ENCODE results near the gene SPDYE4.

The SPDYE4 gene

DNA sequence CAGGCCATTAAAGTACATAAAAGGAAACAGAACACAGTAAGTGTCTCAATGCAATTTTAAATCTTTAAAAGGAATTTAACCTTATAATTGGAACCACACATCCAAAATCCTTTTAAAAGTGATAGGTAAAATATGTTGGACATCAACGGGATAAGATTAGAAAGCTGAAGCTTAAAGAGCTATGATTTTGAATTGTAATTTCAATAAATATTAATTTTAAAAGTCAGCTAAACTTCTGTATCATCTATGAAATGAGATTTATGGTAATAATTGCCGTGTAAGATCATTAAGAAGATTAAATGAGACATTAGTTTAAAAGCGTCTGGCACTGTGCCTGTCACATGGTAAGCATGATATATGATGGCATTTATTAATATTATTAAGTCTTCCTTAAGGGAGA lies 45.0 kb downstream of the SPDYE4 start:
- Histone ChIP-seq H3K36me3 (ENCODE audit: control insufficient read depth, insufficient read depth, low read length) (no peaks in the 10 kb centered on the region), H3K27ac (ENCODE audit: insufficient read depth, low read depth, low read length, poor library complexity, severe bottlenecking) (no peak overlapping the region), H3K4me3 (ENCODE audit: insufficient read depth, low read depth, low read length) (no peak overlapping the region), H3K9me3 (ENCODE audit: control insufficient read depth, low read length) (no peaks in the 10 kb centered on the region), H3K4me1 (ENCODE audit: control insufficient read depth, insufficient read depth, low read length) (no peaks in the 10 kb centered on the region), H3K27me3 (ENCODE audit: control insufficient read depth, insufficient read depth, low read length, poor library complexity, severe bottlenecking) (no peaks in the 10 kb centered on the region)
- WGBS, 2 experiments, result 92 to 93% methylated on average over 2 of the region's 3 CpGs

DNA sequence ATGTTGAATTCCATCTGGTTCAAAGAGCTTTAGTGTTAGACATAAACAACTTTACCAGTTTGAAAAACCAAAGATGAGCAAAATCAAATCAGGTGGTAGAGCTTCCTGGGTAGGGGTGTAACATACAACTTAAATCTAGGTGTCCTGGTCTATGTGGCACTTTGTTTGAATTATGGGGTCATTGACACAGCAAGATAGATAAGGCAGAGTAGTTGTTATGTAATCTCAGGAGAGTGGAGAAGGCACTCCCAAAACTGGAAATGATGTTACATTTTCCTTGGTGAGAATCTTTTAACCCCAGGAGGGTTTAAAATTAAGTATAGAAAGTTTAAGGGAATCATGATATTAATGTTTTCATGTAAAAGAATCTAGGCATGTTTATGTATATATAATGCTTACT lies 45.6 kb downstream of the SPDYE4 start:
- no peak overlapping the region for H3K27ac ChIP-seq (ENCODE audit: insufficient read depth, low read depth, low read length, poor library complexity, severe bottlenecking)
- no peaks in the 10 kb centered on the region for H3K36me3 ChIP-seq (ENCODE audit: control insufficient read depth, insufficient read depth, low read length)
- no peaks in the 10 kb centered on the region for H3K9me3 ChIP-seq (ENCODE audit: control insufficient read depth, low read length)
- H3K4me1 ChIP-seq (ENCODE audit: control insufficient read depth, insufficient read depth, low read length), result no peaks in the 10 kb centered on the region
- no peak overlapping the region for H3K4me3 ChIP-seq (ENCODE audit: insufficient read depth, low read depth, low read length)
- no peaks in the 10 kb centered on the region for H3K27me3 ChIP-seq (ENCODE audit: control insufficient read depth, insufficient read depth, low read length, poor library complexity, severe bottlenecking)

DNA sequence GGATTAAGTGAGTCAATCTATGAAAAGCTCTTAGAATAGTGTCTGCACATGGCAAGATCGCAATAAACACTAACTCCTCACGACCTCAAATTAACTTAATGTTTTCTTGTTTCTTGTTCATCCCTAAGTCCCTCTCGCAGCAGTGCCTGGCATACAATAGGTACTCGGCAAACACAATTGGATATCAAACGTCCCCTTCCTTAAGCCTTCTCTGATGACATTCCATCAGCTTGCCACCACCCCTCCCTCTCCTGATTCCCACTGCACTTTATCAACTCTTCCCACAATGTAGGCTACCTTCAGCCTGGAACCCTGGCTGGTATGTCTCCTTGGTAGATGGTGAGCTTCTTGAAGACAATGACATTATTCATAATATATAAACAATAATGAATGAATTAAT lies 47.1 kb downstream of the SPDYE4 start:
- H3K27ac ChIP-seq (ENCODE audit: insufficient read depth, low read depth, low read length, poor library complexity, severe bottlenecking), result no peak overlapping the region
- no peaks in the 10 kb centered on the region for H3K9me3 ChIP-seq (ENCODE audit: control insufficient read depth, low read length)
- H3K4me3 ChIP-seq (ENCODE audit: insufficient read depth, low read depth, low read length), result no peak overlapping the region
- H3K27me3 ChIP-seq (ENCODE audit: control insufficient read depth, insufficient read depth, low read length, poor library complexity, severe bottlenecking), result no peaks in the 10 kb centered on the region
- H3K36me3 ChIP-seq (ENCODE audit: control insufficient read depth, insufficient read depth, low read length), result no peaks in the 10 kb centered on the region
- 79 to 85% methylated on average over 5 of the region's 5 CpGs for WGBS, 2 experiments
- H3K4me1 ChIP-seq (ENCODE audit: control insufficient read depth, insufficient read depth, low read length), result no peaks in the 10 kb centered on the region

DNA sequence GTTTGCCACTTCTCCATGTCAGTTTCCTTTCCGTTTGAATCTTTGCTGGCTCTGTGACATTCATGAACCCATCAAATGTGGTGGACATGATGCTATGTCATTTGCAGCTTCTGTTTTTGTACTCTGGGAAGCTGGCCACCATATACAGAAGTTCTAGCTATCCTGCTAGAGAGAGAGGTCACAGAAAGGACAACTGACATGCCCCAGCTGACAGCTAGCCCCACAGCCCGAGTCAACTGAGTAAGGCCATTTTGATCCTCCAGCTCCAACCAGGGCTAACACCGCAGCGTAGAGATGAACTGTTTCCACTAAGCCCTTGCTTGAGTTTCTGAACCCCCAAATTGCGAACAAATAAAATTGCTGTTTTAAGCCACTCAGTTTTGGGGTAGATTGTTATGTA lies 47.5 kb downstream of the SPDYE4 start:
- Histone ChIP-seq H3K27ac (ENCODE audit: insufficient read depth, low read depth, low read length, poor library complexity, severe bottlenecking) (no peak overlapping the region), H3K4me1 (ENCODE audit: control insufficient read depth, insufficient read depth, low read length) (no peaks in the 10 kb centered on the region), H3K36me3 (ENCODE audit: control insufficient read depth, insufficient read depth, low read length) (no peaks in the 10 kb centered on the region), H3K9me3 (ENCODE audit: control insufficient read depth, low read length) (no peaks in the 10 kb centered on the region), H3K27me3 (ENCODE audit: control insufficient read depth, insufficient read depth, low read length, poor library complexity, severe bottlenecking) (no peaks in the 10 kb centered on the region), H3K4me3 (ENCODE audit: insufficient read depth, low read depth, low read length) (no peak overlapping the region)
- WGBS, 2 experiments, result 87% methylated on average over 5 of the region's 5 CpGs

DNA sequence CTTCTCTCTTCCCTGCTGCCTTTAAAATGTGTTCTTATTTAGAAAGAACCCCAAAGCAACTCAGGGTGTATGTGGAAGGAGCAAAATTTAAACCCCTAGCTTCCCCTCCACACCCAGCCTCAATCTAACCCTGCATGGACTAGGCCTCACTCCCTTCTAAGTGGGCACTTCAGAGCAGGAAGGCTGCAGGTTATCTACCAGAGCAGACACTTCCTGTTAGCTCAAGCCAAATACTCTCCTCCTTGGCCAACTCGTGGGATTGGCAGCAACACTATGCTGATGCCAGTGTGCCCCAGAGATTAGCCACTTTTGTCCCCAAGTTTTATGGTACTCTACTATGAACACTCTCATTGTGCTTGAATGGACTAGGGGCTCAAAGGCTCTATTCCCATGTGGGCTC lies 49.3 kb downstream of the SPDYE4 start:
- Histone ChIP-seq H3K4me3 (ENCODE audit: insufficient read depth, low read depth, low read length) (no peak overlapping the region), H3K9me3 (ENCODE audit: control insufficient read depth, low read length) (peaks cover 2% of the 10 kb centered on the region), H3K27ac (ENCODE audit: insufficient read depth, low read depth, low read length, poor library complexity, severe bottlenecking) (no peak overlapping the region), H3K4me1 (ENCODE audit: control insufficient read depth, insufficient read depth, low read length) (no peaks in the 10 kb centered on the region), H3K36me3 (ENCODE audit: control insufficient read depth, insufficient read depth, low read length) (no peaks in the 10 kb centered on the region), H3K27me3 (ENCODE audit: control insufficient read depth, insufficient read depth, low read length, poor library complexity, severe bottlenecking) (no peaks in the 10 kb centered on the region)
- WGBS, 2 experiments, result 93% methylated on average over 1 of the region's 1 CpG

DNA sequence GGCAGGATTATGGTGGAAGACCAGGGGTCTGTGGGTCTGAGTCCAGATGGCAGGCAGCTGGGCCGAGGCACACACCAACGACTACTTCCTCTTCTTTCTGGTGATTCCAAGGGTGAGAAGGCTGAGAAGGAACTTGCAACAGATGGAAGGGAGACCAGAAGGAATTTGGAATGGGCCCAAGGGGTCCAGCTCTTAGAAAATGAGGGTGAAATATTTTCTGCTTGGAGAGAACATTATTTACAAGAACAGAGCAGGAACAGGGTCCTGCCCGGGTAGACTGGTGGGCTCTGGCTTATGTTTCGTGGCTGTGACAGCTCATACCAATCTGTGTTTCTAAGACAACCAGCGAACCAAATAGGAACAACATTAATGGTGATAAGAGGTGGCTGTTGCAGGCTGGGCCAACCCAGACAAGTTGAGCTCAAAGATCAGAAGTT lies 50.3 kb downstream of the SPDYE4 start:
- Histone ChIP-seq H3K4me1 (ENCODE audit: control insufficient read depth, insufficient read depth, low read length) (no peaks in the 10 kb centered on the region), H3K36me3 (ENCODE audit: control insufficient read depth, insufficient read depth, low read length) (no peaks in the 10 kb centered on the region), H3K4me3 (ENCODE audit: insufficient read depth, low read depth, low read length) (no peak overlapping the region), H3K9me3 (ENCODE audit: control insufficient read depth, low read length) (peaks cover 2% of the 10 kb centered on the region), H3K27ac (ENCODE audit: insufficient read depth, low read depth, low read length, poor library complexity, severe bottlenecking) (no peak overlapping the region), H3K27me3 (ENCODE audit: control insufficient read depth, insufficient read depth, low read length, poor library complexity, severe bottlenecking) (no peaks in the 10 kb centered on the region)
- 81 to 85% methylated on average over 5 of the region's 5 CpGs for WGBS, 2 experiments

DNA sequence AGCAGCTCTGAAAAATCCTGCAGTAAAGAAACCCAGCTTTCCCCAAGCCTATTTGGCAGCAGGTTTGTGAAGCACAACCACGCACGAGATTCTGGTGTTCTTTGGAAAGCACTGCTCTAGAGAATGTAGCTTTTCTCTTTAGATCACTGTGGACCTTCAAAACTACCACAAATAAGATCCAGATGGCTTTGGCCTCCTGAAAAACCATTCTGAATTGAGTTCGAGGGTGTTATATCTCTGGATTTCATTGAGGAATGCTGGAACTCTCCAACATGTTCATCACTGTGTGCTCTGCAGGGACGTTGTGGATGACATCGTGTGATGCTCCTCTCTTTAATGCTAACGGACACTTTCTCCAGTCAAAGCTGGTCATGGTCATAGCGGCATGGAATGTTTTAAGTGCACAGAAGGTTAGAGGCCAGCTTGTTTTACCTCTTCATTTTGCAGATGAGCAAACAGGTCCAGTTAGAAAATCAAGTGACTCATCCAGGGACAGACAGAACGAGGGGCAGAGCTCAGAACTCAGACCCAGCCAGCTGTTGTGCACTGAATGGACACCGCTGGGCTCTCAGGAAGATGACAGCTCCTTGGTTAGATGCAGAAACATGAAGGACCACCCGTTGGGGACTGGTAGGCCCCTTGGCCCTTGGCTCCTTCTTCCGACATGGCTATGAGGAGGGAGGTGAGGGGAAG lies 50.9 kb downstream of the SPDYE4 start:
- WGBS, 2 experiments, result 87 to 89% methylated on average over 11 of the region's 11 CpGs
- no peaks in the 10 kb centered on the region for H3K4me1 ChIP-seq (ENCODE audit: control insufficient read depth, insufficient read depth, low read length)
- no peak overlapping the region for H3K4me3 ChIP-seq (ENCODE audit: insufficient read depth, low read depth, low read length)
- H3K9me3 ChIP-seq (ENCODE audit: control insufficient read depth, low read length), result peaks cover 2% of the 10 kb centered on the region
- H3K36me3 ChIP-seq (ENCODE audit: control insufficient read depth, insufficient read depth, low read length), result no peaks in the 10 kb centered on the region
- no peak overlapping the region for H3K27ac ChIP-seq (ENCODE audit: insufficient read depth, low read depth, low read length, poor library complexity, severe bottlenecking)
- no peaks in the 10 kb centered on the region for H3K27me3 ChIP-seq (ENCODE audit: control insufficient read depth, insufficient read depth, low read length, poor library complexity, severe bottlenecking)

DNA sequence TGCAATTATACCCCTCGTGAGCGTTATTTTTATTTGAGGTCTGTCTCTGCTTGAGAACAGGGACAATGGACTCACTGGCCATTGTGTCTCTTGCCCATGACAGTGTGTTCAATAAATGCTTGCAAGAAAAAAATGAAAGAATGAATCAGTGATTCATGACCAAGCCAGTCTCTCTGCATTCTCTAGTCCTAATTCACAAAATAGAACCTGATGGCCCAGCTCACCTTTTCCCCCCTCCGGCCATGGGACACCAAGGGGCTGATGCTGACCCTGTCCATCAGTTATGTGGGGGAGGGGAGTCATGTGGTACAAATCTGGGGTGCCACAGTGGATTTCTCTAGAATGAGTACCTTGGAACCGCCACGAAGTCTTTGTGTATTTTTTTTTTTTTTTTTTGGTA lies 51.9 kb downstream of the SPDYE4 start:
- H3K4me1 ChIP-seq (ENCODE audit: control insufficient read depth, insufficient read depth, low read length), result no peaks in the 10 kb centered on the region
- no peak overlapping the region for H3K4me3 ChIP-seq (ENCODE audit: insufficient read depth, low read depth, low read length)
- H3K9me3 ChIP-seq (ENCODE audit: control insufficient read depth, low read length), result peaks cover 2% of the 10 kb centered on the region
- WGBS, 2 experiments, result 93 to 98% methylated on average over 4 to 5 of the region's 5 CpGs
- no peaks in the 10 kb centered on the region for H3K36me3 ChIP-seq (ENCODE audit: control insufficient read depth, insufficient read depth, low read length)
- H3K27ac ChIP-seq (ENCODE audit: insufficient read depth, low read depth, low read length, poor library complexity, severe bottlenecking), result no peak overlapping the region
- H3K27me3 ChIP-seq (ENCODE audit: control insufficient read depth, insufficient read depth, low read length, poor library complexity, severe bottlenecking), result no peaks in the 10 kb centered on the region

DNA sequence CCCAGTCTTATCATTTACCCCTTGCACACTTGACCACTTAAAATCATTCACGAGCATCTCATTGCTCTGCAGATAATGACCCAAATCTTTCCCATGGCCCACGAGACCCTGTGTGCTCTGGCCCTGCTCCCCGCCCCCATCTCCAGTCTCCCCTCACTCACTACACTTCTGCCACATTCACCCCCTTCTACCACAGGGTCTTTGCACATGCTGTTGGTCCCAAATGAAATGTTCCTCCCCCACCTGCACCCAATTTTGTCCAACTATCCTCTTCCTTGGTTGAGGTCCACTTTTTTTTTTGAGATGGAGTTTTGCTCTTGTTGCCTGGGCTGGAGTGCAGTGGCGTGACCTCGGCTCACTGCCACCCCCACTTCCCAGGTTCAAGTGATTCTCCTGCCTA lies 52.9 kb downstream of the SPDYE4 start:
- Histone ChIP-seq H3K36me3 (ENCODE audit: control insufficient read depth, insufficient read depth, low read length) (no peaks in the 10 kb centered on the region), H3K9me3 (ENCODE audit: control insufficient read depth, low read length) (peaks cover 2% of the 10 kb centered on the region), H3K27ac (ENCODE audit: insufficient read depth, low read depth, low read length, poor library complexity, severe bottlenecking) (no peak overlapping the region), H3K4me3 (ENCODE audit: insufficient read depth, low read depth, low read length) (no peak overlapping the region), H3K27me3 (ENCODE audit: control insufficient read depth, insufficient read depth, low read length, poor library complexity, severe bottlenecking) (no peaks in the 10 kb centered on the region), H3K4me1 (ENCODE audit: control insufficient read depth, insufficient read depth, low read length) (no peaks in the 10 kb centered on the region)
- 89 to 91% methylated on average over 5 of the region's 5 CpGs for WGBS, 2 experiments

DNA sequence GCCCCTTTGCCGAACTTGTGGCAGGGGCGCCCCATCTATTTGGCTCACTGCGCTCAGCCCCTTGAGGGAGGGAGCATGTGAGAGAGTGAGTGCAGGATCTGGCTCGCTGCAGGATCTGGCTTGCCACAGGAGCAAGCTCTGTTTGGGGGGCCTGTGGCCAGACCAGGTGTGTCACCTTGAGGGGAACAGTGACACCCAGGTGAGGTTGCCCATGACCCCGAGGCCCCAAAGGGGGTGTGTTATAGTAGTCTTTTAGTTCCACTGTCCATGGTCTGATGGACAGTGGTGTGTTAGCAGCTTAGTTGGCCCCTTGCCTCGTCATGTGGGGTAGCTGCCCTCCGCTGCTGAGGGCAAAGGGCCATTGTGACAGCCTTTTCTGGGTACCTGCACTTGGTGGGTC lies 55.3 kb downstream of the SPDYE4 start:
- peaks cover 6% of the 10 kb centered on the region for H3K4me1 ChIP-seq (ENCODE audit: control insufficient read depth, insufficient read depth, low read length)
- no peak overlapping the region for H3K4me3 ChIP-seq (ENCODE audit: insufficient read depth, low read depth, low read length)
- H3K27me3 ChIP-seq (ENCODE audit: control insufficient read depth, insufficient read depth, low read length, poor library complexity, severe bottlenecking), result no peaks in the 10 kb centered on the region
- peaks cover 2% of the 10 kb centered on the region for H3K9me3 ChIP-seq (ENCODE audit: control insufficient read depth, low read length)
- no peaks in the 10 kb centered on the region for H3K36me3 ChIP-seq (ENCODE audit: control insufficient read depth, insufficient read depth, low read length)
- H3K27ac ChIP-seq (ENCODE audit: insufficient read depth, low read depth, low read length, poor library complexity, severe bottlenecking), result no peak overlapping the region
- WGBS, 2 experiments, result 93% methylated on average over 7 of the region's 7 CpGs

DNA sequence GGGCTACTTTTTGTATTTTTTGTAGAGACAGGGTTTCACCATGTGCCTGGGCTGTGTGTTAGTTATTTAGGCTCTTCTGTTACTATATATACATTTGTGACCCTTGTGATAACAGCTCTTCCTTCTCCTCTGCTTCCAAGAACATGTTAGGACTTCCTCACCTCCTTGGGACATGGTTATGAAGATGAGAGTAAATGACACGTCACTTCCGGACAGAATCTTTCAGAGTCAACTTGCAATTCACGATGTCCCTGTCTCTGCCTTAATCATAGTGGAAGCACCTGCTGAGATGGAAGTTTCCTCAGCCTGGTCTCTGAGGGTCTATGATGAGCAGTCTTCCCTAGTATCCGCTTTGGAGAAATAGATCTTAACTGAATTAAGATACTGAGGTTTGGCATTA lies 56.6 kb downstream of the SPDYE4 start:
- peaks cover 2% of the 10 kb centered on the region for H3K9me3 ChIP-seq (ENCODE audit: control insufficient read depth, low read length)
- no peak overlapping the region for H3K27ac ChIP-seq (ENCODE audit: insufficient read depth, low read depth, low read length, poor library complexity, severe bottlenecking)
- peaks cover 18% of the 10 kb centered on the region for H3K4me1 ChIP-seq (ENCODE audit: control insufficient read depth, insufficient read depth, low read length)
- H3K27me3 ChIP-seq (ENCODE audit: control insufficient read depth, insufficient read depth, low read length, poor library complexity, severe bottlenecking), result no peaks in the 10 kb centered on the region
- H3K36me3 ChIP-seq (ENCODE audit: control insufficient read depth, insufficient read depth, low read length), result no peaks in the 10 kb centered on the region
- 89 to 98% methylated on average over 3 to 4 of the region's 4 CpGs for WGBS, 2 experiments
- H3K4me3 ChIP-seq (ENCODE audit: insufficient read depth, low read depth, low read length), result no peak overlapping the region
